Kidney glomerular epithelial cell (primary cell): Measurements from ENCODE around the gene LHX1.
A peak's percentile ranks its signal among the peaks of the same experiment; 100 is the strongest.

Experiments used
- DNase-seq: peaks from one replicate; lab custom pipeline; 2025; lab: John Stamatoyannopoulos, UW

LHX1 gene

GRCh38 chr17:36939052-36939801 lies 2.0 kb downstream of the LHX1 start:
- DNase-seq: no peak

GRCh38 chr17:36939802-36940312 lies 2.6 kb downstream of the LHX1 start:
- no peak for DNase-seq

GRCh38 chr17:36940313-36941264 lies 3.3 kb downstream of the LHX1 start:
- no peak for DNase-seq

- no peak for DNase-seq
These were observed 4.2 kb downstream of the LHX1 start for GRCh38 chr17:36941265-36942010.

GRCh38 chr17:36942019-36942599 lies 4.8 kb downstream of the LHX1 start:
- no peak for DNase-seq

- no peak for DNase-seq
These were observed 5.4 kb downstream of the LHX1 start for GRCh38 chr17:36942631-36943125.

GRCh38 chr17:36943250-36944191 lies 6.2 kb downstream of the LHX1 start:
- no peak for DNase-seq

- no peak for DNase-seq
These were observed 7.3 kb downstream of the LHX1 start for GRCh38 chr17:36944553-36944952.

- DNase-seq: no peak
These were observed 7.9 kb downstream of the LHX1 start for GRCh38 chr17:36945140-36945539.

GRCh38 chr17:36945959-36946725 lies 8.9 kb downstream of the LHX1 start:
- no peak for DNase-seq

GRCh38 chr17:36946726-36947091 lies 9.4 kb downstream of the LHX1 start:
- DNase-seq: no peak

- DNase-seq: no peak
These were observed 10.8 kb downstream of the LHX1 start for GRCh38 chr17:36947922-36948716.

GRCh38 chr17:36948717-36949460 lies 11.6 kb downstream of the LHX1 start, which contains the start of gene AATF:
AATF (plus strand) TSS chr17:36948954; CDS start chr17:36949126, 172 bp downstream.
- DNase-seq: peak; percentile 92

GRCh38 chr17:36949461-36949927 lies 12.2 kb downstream of the LHX1 start:
- no peak for DNase-seq

GRCh38 chr17:36950027-36950426 lies 12.8 kb downstream of the LHX1 start:
- DNase-seq: no peak

GRCh38 chr17:36951084-36951789 lies 14.0 kb downstream of the LHX1 start:
- DNase-seq: no peak

- DNase-seq: no peak
These were observed 34.2 kb downstream of the LHX1 start for GRCh38 chr17:36971508-36971907.
